ENCODE data around the gene KSR1.

DNA sequence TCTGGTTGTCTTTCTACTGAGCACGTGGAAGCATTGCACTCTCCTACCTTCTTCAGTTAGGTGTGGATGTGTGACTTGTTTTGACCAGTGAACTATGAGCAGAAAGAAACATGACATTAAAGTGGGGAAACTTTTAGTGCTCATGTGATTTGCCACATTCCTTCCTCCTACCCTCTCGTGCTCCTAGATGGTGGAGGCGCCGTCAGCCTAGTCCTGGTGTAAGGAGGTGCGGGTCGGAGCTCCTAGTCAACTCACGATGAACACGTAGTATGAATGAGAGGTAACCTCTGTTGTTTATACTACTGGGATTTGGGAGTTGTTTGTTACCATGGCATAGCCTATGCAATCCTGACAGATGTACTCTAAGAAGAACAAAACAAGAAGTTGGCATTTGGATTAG is 47.4 kb downstream of the KSR1 start:
- no peak for TF ChIP-seq EZH2 (IDR thresholded peaks at IDR 0.05; ENCODE audit: borderline replicate concordance, insufficient read depth, low read length, poor library complexity, severe bottlenecking)
- TF ChIP-seq POLR2AphosphoS5 (IDR thresholded peaks at IDR 0.05), result no peak
